OCI-LY1 (cell line): ENCODE measurements around the gene GALNT16.

ENCODE experiments used
- H2AFZ ChIP-seq: fragments of 200-600 bp; sonication (generic), shearing (Covaris generic); 2 replicates; pipeline ENCODE4 v1.6.0; 2014; ENCODE audit warnings: antibody characterized with exemption, mild to moderate bottlenecking, low read length
- H3F3A ChIP-seq: fragments of 200-600 bp; sonication (generic), shearing (Covaris generic); 2 replicates; pipeline ENCODE4 v1.6.0; 2014; ENCODE audit warnings: mild to moderate bottlenecking, antibody characterized with exemption, low read length, moderate library complexity; ENCODE audit not compliant: insufficient read depth
- H3K27ac ChIP-seq: fragments of 200-600 bp; sonication (generic); 2 replicates; pipeline ENCODE4 v1.5.1; 2014; ENCODE audit warnings: low read length, mixed run types, mild to moderate bottlenecking, low read depth; ENCODE audit not compliant: poor library complexity, severe bottlenecking
- H3K27me3 ChIP-seq: fragments of 200-600 bp; sonication (generic); 2 replicates; pipeline ENCODE4 v1.6.0; 2014; ENCODE audit warnings: antibody characterized with exemption, mild to moderate bottlenecking, low read length, moderate library complexity; ENCODE audit not compliant: insufficient read depth
- H3K36me3 ChIP-seq: fragments of 200-600 bp; sonication (generic); 2 replicates; pipeline ENCODE4 v1.6.1; 2014; ENCODE audit warnings: mild to moderate bottlenecking, antibody characterized with exemption, low read length, moderate library complexity, mixed read lengths; ENCODE audit not compliant: insufficient read depth
- H3K4me1 ChIP-seq: fragments of 200-600 bp; sonication (generic); 2 replicates; pipeline ENCODE4 v1.5.1; 2014; ENCODE audit warnings: mild to moderate bottlenecking, low read length, moderate library complexity; ENCODE audit not compliant: insufficient read depth, severe bottlenecking
- H3K4me2 ChIP-seq: fragments of 200-600 bp; sonication (generic), shearing (Covaris generic); 2 replicates; pipeline ENCODE4 v1.6.1; 2014; ENCODE audit warnings: low read length
- H3K4me3 ChIP-seq: fragments of 200-600 bp; sonication (generic); 2 replicates; pipeline ENCODE4 v1.5.1; 2014; ENCODE audit warnings: low read length, low read depth, mild to moderate bottlenecking, mixed read lengths; ENCODE audit not compliant: poor library complexity, severe bottlenecking
- H3K79me2 ChIP-seq: fragments of 200-600 bp; shearing (Covaris generic); 2 replicates; pipeline ENCODE4 v1.6.1; 2016; ENCODE audit warnings: mixed run types, low read length, mixed read lengths; ENCODE audit not compliant: insufficient read depth
- H3K9ac ChIP-seq: fragments of 200-600 bp; sonication (generic), shearing (Covaris generic); 2 replicates; pipeline ENCODE4 v1.6.1; 2014; ENCODE audit warnings: mild to moderate bottlenecking, low read length, mixed read lengths
- H3K9me2 ChIP-seq: fragments of 200-600 bp; sonication (generic), shearing (Covaris generic); 2 replicates; pipeline ENCODE4 v1.6.1; 2014; ENCODE audit warnings: low read depth, mild to moderate bottlenecking, low read length, mixed read lengths
- H3K9me3 ChIP-seq: fragments of 200-600 bp; shearing (Covaris generic); 2 replicates; pipeline ENCODE4 v1.6.1; 2014; ENCODE audit warnings: low read length, mixed read lengths
- H4K20me1 ChIP-seq: fragments of 200-600 bp; sonication (generic), shearing (Covaris generic); 2 replicates; pipeline ENCODE4 v1.6.0; 2016; ENCODE audit warnings: mild to moderate bottlenecking, low read length; ENCODE audit not compliant: insufficient read depth
- EZH2 ChIP-seq: fragments of 200-600 bp; sonication (generic), shearing (Covaris generic); IDR thresholded peaks from 2 replicates; pipeline ENCODE4 v1.8.0; 2017; ENCODE audit warnings: borderline replicate concordance, mixed run types, mild to moderate bottlenecking, antibody characterized with exemption, low read length, moderate library complexity, mixed read lengths
- TF ChIP-seq, protein P1 (sequence below): fragments of 200-600 bp; sonication (generic), shearing (Covaris generic); IDR thresholded peaks from 2 replicates; pipeline ENCODE4 v1.5.1; 2017; ENCODE audit warnings: mild to moderate bottlenecking, antibody characterized with exemption, low read length, moderate library complexity, mixed read lengths

Gene GALNT16

DNA sequence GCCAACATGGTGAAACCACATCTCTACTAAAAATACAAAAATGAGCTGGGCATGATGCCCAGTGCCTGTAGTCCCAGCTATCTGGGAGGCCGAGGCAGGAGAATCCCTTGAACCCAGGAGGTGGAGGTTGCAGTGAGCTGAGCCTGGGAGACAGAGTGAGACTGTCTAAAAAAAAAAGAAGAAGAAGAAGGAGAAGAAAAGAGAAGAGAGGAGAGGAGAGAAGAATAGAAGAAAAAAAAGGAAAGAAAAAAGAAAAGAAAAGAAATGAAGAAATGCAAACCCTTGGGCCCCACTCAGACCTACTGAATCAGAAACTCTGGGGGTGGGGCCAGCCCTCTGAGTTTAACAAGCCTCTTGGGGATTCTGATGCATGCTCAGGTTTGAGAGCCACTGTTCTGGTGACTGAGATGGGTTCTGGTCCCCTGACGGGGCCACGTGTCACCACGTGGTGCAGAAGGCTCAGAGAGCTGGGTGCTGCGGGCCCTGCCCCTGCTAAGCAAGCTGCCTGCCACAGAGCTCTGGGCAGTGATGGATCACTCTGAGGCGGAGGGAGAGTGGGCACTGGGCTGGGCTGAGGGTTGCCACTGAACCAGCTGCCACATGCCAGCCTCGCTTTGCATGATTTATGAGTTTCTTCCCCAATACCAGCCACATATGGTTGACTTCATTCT lies 100.6 kb downstream of the GALNT16 start:
- H3K27me3 ChIP-seq, result no peaks in the 10 kb centered on the region
- no peak overlapping the region for H3K9ac ChIP-seq
- H3K9me2 ChIP-seq, result no peaks in the 10 kb centered on the region
- no peak overlapping the region for H2AFZ ChIP-seq
- no peaks in the 10 kb centered on the region for H3K36me3 ChIP-seq
- no peaks in the 10 kb centered on the region for H3K9me3 ChIP-seq
- no peaks in the 10 kb centered on the region for H3F3A ChIP-seq
- no peak overlapping the region for H3K4me3 ChIP-seq
- H3K27ac ChIP-seq, result no peak overlapping the region
- H4K20me1 ChIP-seq, result no peaks in the 10 kb centered on the region
- no peaks in the 10 kb centered on the region for H3K79me2 ChIP-seq
- TF ChIP-seq, protein P1, sequence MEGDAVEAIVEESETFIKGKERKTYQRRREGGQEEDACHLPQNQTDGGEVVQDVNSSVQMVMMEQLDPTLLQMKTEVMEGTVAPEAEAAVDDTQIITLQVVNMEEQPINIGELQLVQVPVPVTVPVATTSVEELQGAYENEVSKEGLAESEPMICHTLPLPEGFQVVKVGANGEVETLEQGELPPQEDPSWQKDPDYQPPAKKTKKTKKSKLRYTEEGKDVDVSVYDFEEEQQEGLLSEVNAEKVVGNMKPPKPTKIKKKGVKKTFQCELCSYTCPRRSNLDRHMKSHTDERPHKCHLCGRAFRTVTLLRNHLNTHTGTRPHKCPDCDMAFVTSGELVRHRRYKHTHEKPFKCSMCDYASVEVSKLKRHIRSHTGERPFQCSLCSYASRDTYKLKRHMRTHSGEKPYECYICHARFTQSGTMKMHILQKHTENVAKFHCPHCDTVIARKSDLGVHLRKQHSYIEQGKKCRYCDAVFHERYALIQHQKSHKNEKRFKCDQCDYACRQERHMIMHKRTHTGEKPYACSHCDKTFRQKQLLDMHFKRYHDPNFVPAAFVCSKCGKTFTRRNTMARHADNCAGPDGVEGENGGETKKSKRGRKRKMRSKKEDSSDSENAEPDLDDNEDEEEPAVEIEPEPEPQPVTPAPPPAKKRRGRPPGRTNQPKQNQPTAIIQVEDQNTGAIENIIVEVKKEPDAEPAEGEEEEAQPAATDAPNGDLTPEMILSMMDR, result no peak
- TF ChIP-seq EZH2, result no peak
- peaks cover 10% of the 10 kb centered on the region for H3K4me1 ChIP-seq
- no peak overlapping the region for H3K4me2 ChIP-seq

GRCh38 chr14:69363055-69363454 lies 103.1 kb downstream of the GALNT16 start:
- Histone ChIP-seq H3K27me3 (no peaks in the 10 kb centered on the region), H3K9ac (no peak overlapping the region), H3K4me3 (no peak overlapping the region), H3K36me3 (no peaks in the 10 kb centered on the region), H3K4me2 (no peak overlapping the region), H3K27ac (no peak overlapping the region), H3K9me3 (no peaks in the 10 kb centered on the region), H3K4me1 (peaks cover 7% of the 10 kb centered on the region), H3K9me2 (no peaks in the 10 kb centered on the region), H2AFZ (no peak overlapping the region), H4K20me1 (no peaks in the 10 kb centered on the region), H3F3A (no peaks in the 10 kb centered on the region), H3K79me2 (no peaks in the 10 kb centered on the region)
- TF ChIP-seq, protein P1, result peak; percentile 47
- no peak for TF ChIP-seq EZH2

DNA sequence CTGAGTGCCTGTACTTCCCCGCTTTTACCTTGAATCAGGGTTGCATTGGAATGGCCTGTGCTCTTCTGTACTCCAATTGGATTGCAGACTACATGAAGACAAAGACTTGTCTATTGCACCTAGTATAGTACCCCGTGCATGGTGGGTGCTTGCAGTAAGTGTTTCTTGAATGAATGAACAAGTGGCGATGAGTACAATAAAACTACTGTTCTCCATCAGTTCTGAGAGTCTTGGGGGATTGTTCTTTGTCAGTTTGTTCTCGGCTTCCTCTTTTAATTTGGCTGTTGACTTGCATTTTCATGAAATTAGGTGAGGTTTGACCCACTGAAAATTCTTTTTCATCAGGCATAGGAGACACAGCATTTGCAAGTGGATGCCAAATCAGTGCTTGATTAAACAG lies 104.0 kb downstream of the GALNT16 start:
- Histone ChIP-seq H3K4me2 (no peak overlapping the region), H3K27me3 (no peaks in the 10 kb centered on the region), H3K27ac (no peak overlapping the region)

More for the DNA sequence above, 104.0 kb downstream of the GALNT16 start:
- Histone ChIP-seq H3K79me2 (no peaks in the 10 kb centered on the region), H3K9me2 (no peaks in the 10 kb centered on the region), H3K4me1 (peaks cover 7% of the 10 kb centered on the region), H3K36me3 (no peaks in the 10 kb centered on the region), H2AFZ (no peak overlapping the region), H3K9me3 (no peaks in the 10 kb centered on the region), H3F3A (no peaks in the 10 kb centered on the region), H3K9ac (no peak overlapping the region), H4K20me1 (no peaks in the 10 kb centered on the region), H3K4me3 (no peak overlapping the region)
- TF ChIP-seq EZH2, result no peak
- TF ChIP-seq, protein P1, result no peak
